ENCODE measurements around the gene CORO7. TPM values are rescaled to one million over a fixed set of nuclear protein-coding genes. Genes with fewer than 3 reads are reported as not detected.

The CORO7 gene
- 43.0 TPM for polyA plus RNA-seq (2012; ENCODE audit: insufficient read length, low read depth)

DNA sequence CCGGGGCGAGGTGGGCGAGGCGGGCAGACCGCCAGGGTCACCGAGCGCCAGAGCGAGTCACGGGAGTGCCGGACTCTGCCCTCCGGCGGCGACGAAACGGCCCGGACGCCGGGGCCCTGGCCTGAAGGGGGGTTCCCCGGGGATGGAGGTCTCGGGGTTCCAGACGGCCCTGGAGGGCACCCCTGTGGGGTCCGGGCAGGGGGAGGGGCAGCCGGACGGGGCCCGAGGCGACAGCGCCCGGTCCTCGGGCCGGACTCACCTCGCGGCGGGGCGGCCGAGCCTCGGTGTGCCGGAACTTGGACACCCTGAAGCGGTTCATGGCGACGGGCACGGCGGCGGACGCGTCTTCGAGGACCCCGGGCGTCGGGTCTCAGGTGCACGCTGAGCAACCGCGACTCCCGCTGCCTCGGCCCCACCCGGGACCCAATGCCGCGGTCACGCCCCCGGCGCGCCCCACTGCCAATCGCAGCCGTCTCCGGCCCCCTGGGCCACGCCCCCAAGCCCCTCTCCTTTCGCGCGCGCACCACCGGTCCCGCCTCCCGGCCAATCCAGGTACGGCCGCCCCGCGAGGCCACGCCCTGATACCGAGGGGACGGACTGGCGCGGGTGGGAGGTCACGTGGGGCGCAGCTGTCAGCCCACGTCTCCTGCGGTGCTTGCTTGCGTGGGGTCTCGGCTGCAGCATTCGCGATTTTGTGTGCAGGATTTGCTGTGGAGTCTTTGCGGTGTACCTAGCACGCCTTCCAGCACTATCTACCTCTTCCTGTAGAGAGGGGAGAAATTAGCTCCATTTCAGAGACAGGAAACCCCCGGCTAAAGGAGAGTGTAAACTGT is at the start of gene CORO7:
TSS of gene CORO7 (minus strand) at position 397 of the 833 bp plus-strand sequence. CDS start at position 319, 78 bp downstream.
- TF ChIP-seq FOXP2 (optimal IDR thresholded peaks at IDR 0.05; ENCODE audit: borderline replicate concordance, extremely low read depth, extremely low read length, insufficient read depth) (peak; percentile 23), POLR2AphosphoS5 (IDR thresholded peaks at IDR 0.05; ENCODE audit: low read depth, low read length) (no peak; the same call in 1 of the 2 replicates), SIN3A (IDR thresholded peaks at IDR 0.05; ENCODE audit: borderline replicate concordance, insufficient read depth, low read length) (no peak)

DNA sequence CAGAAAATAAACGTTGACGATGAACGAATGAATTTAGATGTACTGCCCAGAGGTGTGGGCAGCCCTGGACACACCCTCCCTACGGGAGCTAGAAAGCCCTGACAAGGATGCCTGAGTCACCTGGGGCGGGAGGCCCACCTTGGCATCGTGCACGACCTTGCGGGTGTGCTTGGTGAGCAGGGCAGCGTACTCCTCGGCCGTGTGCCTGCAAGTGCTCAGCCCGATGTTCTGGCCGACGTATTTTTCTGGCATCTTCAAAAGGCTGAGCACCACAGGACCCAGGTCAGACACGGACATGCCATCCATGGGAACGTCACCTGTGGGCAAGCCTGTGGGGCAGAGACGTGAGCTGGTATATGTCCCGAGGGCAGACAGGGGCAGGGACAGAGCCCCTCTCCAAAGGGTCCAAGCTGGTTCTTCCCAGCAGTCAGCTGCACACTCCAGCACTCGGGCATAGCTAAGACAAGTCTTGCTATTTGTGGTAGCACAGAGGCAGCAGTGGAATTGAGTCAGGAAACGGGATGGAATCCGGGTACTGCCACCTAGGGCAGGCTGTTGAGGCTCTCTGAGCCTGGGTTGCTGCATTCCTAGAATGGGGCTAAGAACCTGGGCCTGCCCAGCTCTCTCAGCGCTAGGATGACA is 47.2 kb upstream of the CORO7 start:
- TF ChIP-seq FOXP2 (optimal IDR thresholded peaks at IDR 0.05; ENCODE audit: borderline replicate concordance, extremely low read depth, extremely low read length, insufficient read depth) (no peak), TAF1 (IDR thresholded peaks at IDR 0.05; ENCODE audit: borderline replicate concordance, insufficient read depth, low read length) (no peak), SIN3A (IDR thresholded peaks at IDR 0.05; ENCODE audit: borderline replicate concordance, insufficient read depth, low read length) (no peak), POLR2AphosphoS5 (IDR thresholded peaks at IDR 0.05; ENCODE audit: low read depth, low read length) (no peak)
- TF ChIP-seq, protein P1, sequence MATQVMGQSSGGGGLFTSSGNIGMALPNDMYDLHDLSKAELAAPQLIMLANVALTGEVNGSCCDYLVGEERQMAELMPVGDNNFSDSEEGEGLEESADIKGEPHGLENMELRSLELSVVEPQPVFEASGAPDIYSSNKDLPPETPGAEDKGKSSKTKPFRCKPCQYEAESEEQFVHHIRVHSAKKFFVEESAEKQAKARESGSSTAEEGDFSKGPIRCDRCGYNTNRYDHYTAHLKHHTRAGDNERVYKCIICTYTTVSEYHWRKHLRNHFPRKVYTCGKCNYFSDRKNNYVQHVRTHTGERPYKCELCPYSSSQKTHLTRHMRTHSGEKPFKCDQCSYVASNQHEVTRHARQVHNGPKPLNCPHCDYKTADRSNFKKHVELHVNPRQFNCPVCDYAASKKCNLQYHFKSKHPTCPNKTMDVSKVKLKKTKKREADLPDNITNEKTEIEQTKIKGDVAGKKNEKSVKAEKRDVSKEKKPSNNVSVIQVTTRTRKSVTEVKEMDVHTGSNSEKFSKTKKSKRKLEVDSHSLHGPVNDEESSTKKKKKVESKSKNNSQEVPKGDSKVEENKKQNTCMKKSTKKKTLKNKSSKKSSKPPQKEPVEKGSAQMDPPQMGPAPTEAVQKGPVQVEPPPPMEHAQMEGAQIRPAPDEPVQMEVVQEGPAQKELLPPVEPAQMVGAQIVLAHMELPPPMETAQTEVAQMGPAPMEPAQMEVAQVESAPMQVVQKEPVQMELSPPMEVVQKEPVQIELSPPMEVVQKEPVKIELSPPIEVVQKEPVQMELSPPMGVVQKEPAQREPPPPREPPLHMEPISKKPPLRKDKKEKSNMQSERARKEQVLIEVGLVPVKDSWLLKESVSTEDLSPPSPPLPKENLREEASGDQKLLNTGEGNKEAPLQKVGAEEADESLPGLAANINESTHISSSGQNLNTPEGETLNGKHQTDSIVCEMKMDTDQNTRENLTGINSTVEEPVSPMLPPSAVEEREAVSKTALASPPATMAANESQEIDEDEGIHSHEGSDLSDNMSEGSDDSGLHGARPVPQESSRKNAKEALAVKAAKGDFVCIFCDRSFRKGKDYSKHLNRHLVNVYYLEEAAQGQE (IDR thresholded peaks at IDR 0.05; ENCODE audit: insufficient read depth in 1 of 2, low read depth in 2 of 2, low read length in 2 of 2) = no peak

DNA sequence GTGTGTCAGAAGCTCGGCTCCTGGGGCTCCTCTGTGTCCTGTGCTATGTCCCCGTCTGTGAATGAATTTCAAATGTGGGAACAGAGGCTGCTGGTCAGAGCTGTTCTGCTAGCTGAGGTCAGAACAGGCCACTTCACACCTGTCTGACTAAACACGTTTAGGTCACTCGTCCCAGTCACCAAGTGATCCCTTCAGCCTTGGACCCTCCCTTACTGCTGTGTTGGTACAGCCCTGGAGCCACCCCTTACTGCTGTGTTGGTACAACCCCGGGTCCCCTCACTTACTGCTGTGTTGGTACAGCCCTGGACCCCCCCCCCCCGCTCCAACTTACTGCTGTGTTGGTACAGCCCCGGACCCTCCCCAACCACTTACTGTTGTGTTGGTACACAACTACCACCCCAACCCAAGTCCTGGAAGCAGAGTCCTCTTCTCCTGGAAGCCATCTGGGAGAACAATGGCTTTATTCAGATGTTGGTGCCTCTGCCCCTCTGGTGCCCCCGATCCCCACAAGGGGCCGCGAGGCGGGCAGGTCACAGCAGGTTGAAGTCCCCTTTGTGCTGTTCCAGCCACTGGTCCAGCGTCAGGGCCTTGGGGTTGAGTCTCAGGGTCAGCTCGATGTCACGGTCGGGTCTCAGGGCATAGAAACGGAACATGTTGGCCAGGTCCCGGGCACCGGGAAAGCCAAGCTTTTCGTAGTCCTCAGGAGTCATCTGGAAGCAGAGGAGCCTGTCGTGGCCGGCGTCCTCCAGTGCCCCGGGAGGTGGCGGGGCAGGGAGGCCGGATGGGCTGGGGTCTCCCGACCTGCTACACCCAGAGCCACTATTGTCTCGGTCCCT is 45.1 kb upstream of the CORO7 start:
- TF ChIP-seq TAF1 (IDR thresholded peaks at IDR 0.05; ENCODE audit: borderline replicate concordance, insufficient read depth, low read length) (no peak), SIN3A (IDR thresholded peaks at IDR 0.05; ENCODE audit: borderline replicate concordance, insufficient read depth, low read length) (no peak), POLR2AphosphoS5 (IDR thresholded peaks at IDR 0.05; ENCODE audit: low read depth, low read length) (no peak), FOXP2 (optimal IDR thresholded peaks at IDR 0.05; ENCODE audit: borderline replicate concordance, extremely low read depth, extremely low read length, insufficient read depth) (no peak)
- TF ChIP-seq, protein P1 (IDR thresholded peaks at IDR 0.05; ENCODE audit: insufficient read depth in 1 of 2, low read depth in 2 of 2, low read length in 2 of 2) = no peak

DNA sequence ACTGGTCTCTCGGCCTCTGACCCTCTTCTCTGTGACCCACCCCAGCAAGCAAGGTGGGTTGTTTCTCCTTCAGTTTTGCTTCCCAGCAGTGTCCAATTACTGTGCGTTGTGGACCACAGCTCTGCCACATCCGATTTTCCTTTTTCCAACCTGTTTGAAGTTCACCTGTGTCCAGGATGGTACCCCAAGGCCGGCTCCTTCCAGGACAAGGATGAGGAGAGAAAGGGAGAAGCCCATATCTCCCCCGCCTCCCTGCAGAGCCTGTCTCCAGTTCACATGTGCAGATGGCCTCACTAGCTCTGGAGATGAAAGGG is 44.5 kb upstream of the CORO7 start:
- TF ChIP-seq, protein P1 (IDR thresholded peaks at IDR 0.05; ENCODE audit: insufficient read depth in 1 of 2, low read depth in 2 of 2, low read length in 2 of 2) = no peak
- TF ChIP-seq SIN3A (IDR thresholded peaks at IDR 0.05; ENCODE audit: borderline replicate concordance, insufficient read depth, low read length) (no peak), TAF1 (IDR thresholded peaks at IDR 0.05; ENCODE audit: borderline replicate concordance, insufficient read depth, low read length) (no peak), FOXP2 (optimal IDR thresholded peaks at IDR 0.05; ENCODE audit: borderline replicate concordance, extremely low read depth, extremely low read length, insufficient read depth) (no peak), POLR2AphosphoS5 (IDR thresholded peaks at IDR 0.05; ENCODE audit: low read depth, low read length) (no peak)

DNA sequence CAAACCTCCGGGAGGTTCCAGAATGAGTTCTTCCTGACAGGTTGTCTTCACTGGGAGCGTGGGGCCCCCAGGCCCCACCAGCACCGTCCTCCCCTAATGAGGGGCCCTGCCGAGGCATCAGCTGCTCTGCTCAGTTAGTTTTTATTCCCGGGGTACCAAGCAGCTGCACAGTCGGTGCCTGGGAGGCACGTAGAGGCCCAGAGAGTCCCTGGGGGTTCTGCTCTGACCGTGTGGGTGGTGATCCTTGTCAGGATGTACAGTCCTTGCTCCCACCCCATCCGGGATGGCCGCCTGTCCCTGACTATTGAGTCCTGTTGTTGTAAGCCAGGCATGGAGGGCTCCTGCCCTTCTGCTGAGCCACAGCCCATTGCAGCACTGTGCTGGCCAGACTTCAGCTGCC is 39.6 kb upstream of the CORO7 start:
- TF ChIP-seq, protein P1 (IDR thresholded peaks at IDR 0.05; ENCODE audit: insufficient read depth in 1 of 2, low read depth in 2 of 2, low read length in 2 of 2) = no peak
- no peak for TF ChIP-seq SIN3A (IDR thresholded peaks at IDR 0.05; ENCODE audit: borderline replicate concordance, insufficient read depth, low read length)
- no peak for TF ChIP-seq FOXP2 (optimal IDR thresholded peaks at IDR 0.05; ENCODE audit: borderline replicate concordance, extremely low read depth, extremely low read length, insufficient read depth)
- TF ChIP-seq TAF1 (IDR thresholded peaks at IDR 0.05; ENCODE audit: borderline replicate concordance, insufficient read depth, low read length) = no peak
- no peak for TF ChIP-seq POLR2AphosphoS5 (IDR thresholded peaks at IDR 0.05; ENCODE audit: low read depth, low read length)

Data from PFSK-1 (cell line).